Esophagus muscularis mucosa (tissue), 2 donors: Measurements from ENCODE around the gene SLC15A1.

Experiments used
- EP300 ChIP-seq: sonication (generic); formaldehyde crosslinking; IDR thresholded peaks from one replicate; pipeline ENCODE4 v1.6.1; 2017; ENCODE audit warnings: antibody characterized with exemption
- POLR2A ChIP-seq: fragments of 450-650 bp; IDR thresholded peaks from one replicate; pipeline ENCODE4 v1.6.1; 2017; ENCODE audit warnings: antibody characterized with exemption, moderate library complexity, mild to moderate bottlenecking, low read depth

DNA sequence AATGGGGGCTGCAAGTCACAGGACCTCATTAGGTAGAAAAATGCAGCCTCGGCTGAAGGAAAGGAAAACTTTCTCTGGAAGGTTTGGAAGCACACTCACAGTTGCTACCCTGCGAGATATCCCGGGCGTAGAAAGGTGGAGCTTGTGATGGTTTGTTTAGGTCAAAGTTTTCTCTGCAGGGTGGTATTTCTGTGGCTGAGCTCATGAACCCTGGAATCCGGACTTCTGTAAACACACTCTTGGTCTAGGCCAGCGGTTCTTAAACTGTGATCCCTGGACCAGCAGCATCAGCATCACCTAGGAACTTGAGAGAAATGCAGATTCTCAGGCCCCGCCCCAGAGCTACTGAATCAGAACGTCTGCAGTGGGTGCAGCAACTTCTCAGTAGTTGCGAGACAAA lies 3.3 kb upstream of the SLC15A1 start:
- TF ChIP-seq EP300 (no peak), POLR2A (no peak)
